Loucy (cell line): ENCODE data around the gene SLC35A5.

Source experiments
- H2AFZ ChIP-seq: fragments of 200-600 bp; sonication (generic); 2 replicates; pipeline ENCODE4 v1.6.0; 2016; ENCODE audit warnings: antibody characterized with exemption, mild to moderate bottlenecking, low read length, moderate library complexity
- H3F3A ChIP-seq: fragments of 200-600 bp; 2 replicates; pipeline ENCODE4 v1.6.0; 2016; ENCODE audit warnings: antibody characterized with exemption, low read depth, mild to moderate bottlenecking
- H3K27me3 ChIP-seq: fragments of 200-600 bp; sonication (generic); 2 replicates; pipeline ENCODE4 v1.6.1; 2014; ENCODE audit warnings: low read length, mild to moderate bottlenecking; ENCODE audit not compliant: insufficient read depth, poor library complexity, severe bottlenecking
- H3K36me3 ChIP-seq: fragments of 200-600 bp; sonication (generic); 2 replicates; pipeline ENCODE4 v1.6.1; 2016; ENCODE audit warnings: low read length; ENCODE audit not compliant: insufficient read depth
- H3K4me1 ChIP-seq: fragments of 200-600 bp; sonication (generic); 2 replicates; pipeline ENCODE4 v1.5.1; 2014; ENCODE audit warnings: low read length, mild to moderate bottlenecking; ENCODE audit not compliant: insufficient read depth, poor library complexity, severe bottlenecking
- H3K4me2 ChIP-seq: fragments of 200-600 bp; sonication (generic); 2 replicates; pipeline ENCODE4 v1.6.0; 2014; ENCODE audit warnings: antibody characterized with exemption, low read length, low read depth, mild to moderate bottlenecking; ENCODE audit not compliant: poor library complexity, severe bottlenecking
- H3K4me3 ChIP-seq: fragments of 200-600 bp; sonication (generic); 2 replicates; pipeline ENCODE4 v1.5.1; 2014; ENCODE audit warnings: low read length, mild to moderate bottlenecking, mixed read lengths; ENCODE audit not compliant: poor library complexity, severe bottlenecking
- H3K79me2 ChIP-seq: fragments of 200-600 bp; sonication (generic); 2 replicates; pipeline ENCODE4 v1.6.1; 2014; ENCODE audit warnings: low read length; ENCODE audit not compliant: insufficient read depth
- H3K9ac ChIP-seq: fragments of 200-600 bp; sonication (generic); 2 replicates; pipeline ENCODE4 v1.6.0; 2014; ENCODE audit warnings: mild to moderate bottlenecking, low read depth, low read length, moderate library complexity; ENCODE audit not compliant: poor library complexity, severe bottlenecking
- H3K9me2 ChIP-seq: fragments of 200-600 bp; sonication (generic); replicated peaks from 2 replicates; pipeline ENCODE4 v1.6.1; 2016; ENCODE audit warnings: low read depth, low read length, mixed read lengths
- H3K9me3 ChIP-seq: fragments of 200-600 bp; sonication (generic); 2 replicates; pipeline ENCODE4 v1.6.1; 2014; ENCODE audit warnings: mild to moderate bottlenecking, antibody characterized with exemption, low read length, low read depth; ENCODE audit not compliant: insufficient read depth
- H4K20me1 ChIP-seq: fragments of 200-600 bp; sonication (generic); 2 replicates; pipeline ENCODE4 v1.6.0; 2014; ENCODE audit warnings: antibody characterized with exemption, low read length, mild to moderate bottlenecking; ENCODE audit not compliant: insufficient read depth, poor library complexity, severe bottlenecking
- EZH2phosphoT487 ChIP-seq: fragments of 200-600 bp; IDR thresholded peaks from 2 replicates; pipeline ENCODE4 v1.6.1; 2018; ENCODE audit warnings: antibody characterized with exemption, mild to moderate bottlenecking, moderate library complexity, borderline replicate concordance
- TF ChIP-seq, protein P1 (sequence below): fragments of 200-600 bp; sonication (generic); conservative IDR thresholded peaks from 2 replicates; pipeline ENCODE4 v1.5.1; 2014; ENCODE audit warnings: mild to moderate bottlenecking, antibody characterized with exemption, low read length

SLC35A5 gene

DNA sequence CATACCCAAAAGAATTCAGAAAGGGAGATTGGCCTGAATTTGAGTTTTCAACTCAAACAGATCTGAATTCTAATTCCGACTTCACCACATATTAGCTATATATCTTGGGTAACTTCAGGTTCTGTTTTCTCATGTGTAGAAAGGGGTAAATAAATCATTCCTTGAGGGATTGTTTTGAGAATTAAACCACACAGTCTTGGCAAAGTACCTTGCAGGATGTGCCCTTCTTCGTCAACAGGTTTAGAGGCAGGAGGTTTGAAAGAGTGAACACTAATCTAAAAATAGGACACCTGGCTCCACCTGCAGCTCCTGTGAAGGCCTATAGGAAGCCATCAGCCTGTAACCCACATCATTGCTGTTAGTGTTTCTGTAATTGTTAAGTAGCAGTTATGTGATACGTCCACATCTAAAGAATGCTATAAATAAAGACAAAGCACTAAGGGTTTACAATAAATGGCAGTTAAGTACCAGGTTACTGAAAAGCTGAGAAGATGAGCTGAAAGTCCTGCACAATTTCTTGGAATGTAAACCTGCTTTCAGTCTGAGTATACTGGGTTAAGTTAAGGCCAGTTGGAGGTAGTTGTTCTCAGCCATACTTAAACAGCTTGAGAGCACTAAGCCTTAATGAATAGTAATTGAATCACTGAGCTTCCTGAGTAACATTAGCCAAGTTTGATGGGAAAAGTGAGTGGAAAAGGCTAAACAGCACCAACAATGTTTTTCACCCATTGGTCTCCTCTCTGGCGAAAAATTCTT, 73.1 kb downstream of the SLC35A5 start:
- Histone ChIP-seq H3K9me3 (no peaks in the 10 kb centered on the region), H3K9ac (no peak overlapping the region), H3K4me3 (no peak overlapping the region), H3K79me2 (no peaks in the 10 kb centered on the region), H3K9me2 (no peaks in the 10 kb centered on the region), H3K4me2 (no peak overlapping the region), H3F3A (no peaks in the 10 kb centered on the region), H4K20me1 (no peaks in the 10 kb centered on the region), H2AFZ (no peak overlapping the region), H3K4me1 (no peaks in the 10 kb centered on the region), H3K27me3 (no peaks in the 10 kb centered on the region), H3K36me3 (no peaks in the 10 kb centered on the region)
- TF ChIP-seq EZH2phosphoT487, result no peak
- TF ChIP-seq, protein P1, sequence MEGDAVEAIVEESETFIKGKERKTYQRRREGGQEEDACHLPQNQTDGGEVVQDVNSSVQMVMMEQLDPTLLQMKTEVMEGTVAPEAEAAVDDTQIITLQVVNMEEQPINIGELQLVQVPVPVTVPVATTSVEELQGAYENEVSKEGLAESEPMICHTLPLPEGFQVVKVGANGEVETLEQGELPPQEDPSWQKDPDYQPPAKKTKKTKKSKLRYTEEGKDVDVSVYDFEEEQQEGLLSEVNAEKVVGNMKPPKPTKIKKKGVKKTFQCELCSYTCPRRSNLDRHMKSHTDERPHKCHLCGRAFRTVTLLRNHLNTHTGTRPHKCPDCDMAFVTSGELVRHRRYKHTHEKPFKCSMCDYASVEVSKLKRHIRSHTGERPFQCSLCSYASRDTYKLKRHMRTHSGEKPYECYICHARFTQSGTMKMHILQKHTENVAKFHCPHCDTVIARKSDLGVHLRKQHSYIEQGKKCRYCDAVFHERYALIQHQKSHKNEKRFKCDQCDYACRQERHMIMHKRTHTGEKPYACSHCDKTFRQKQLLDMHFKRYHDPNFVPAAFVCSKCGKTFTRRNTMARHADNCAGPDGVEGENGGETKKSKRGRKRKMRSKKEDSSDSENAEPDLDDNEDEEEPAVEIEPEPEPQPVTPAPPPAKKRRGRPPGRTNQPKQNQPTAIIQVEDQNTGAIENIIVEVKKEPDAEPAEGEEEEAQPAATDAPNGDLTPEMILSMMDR, result no peak
